CD14-positive monocyte (primary cell): ENCODE data around the gene TBC1D22A. TPM values are rescaled to one million over a fixed set of nuclear protein-coding genes. Genes with fewer than 3 reads are reported as not detected.
A peak's percentile ranks its signal among the peaks of the same experiment; 100 is the strongest.
"Not testable (repeated sequence)": the region's sequence is repeated elsewhere in the genome, so short reads cannot be mapped to it uniquely, and the experiment has no call there.

Experiments
- DNase-seq, 3 donors: peaks; one replicate each; pipeline ENCODE4 v3.0.0-alpha.2; 2011 to 2022
- H2AFZ ChIP-seq: 2 replicates; pipeline ENCODE4 v1.6.0; 2012; ENCODE audit warnings: mild to moderate bottlenecking, low read depth, low read length, inconsistent platforms; ENCODE audit not compliant: insufficient read depth, poor library complexity, severe bottlenecking
- H3K27ac ChIP-seq, 2 donors: 1 replicate in 1 of 2; 2 replicates in 1 of 2; pipeline ENCODE4 v1.5.1; 2012 to 2013; ENCODE audit warnings: low read length in 2 of 2, control low read depth in 1 of 2, inconsistent platforms in 1 of 2, low read depth in 1 of 2, mild to moderate bottlenecking in 1 of 2
- H3K27me3 ChIP-seq, 2 donors: one replicate each; pipeline versions ENCODE4 v1.6.0 to v1.6.1; 2011 to 2013; ENCODE audit warnings: low read length in 2 of 2; ENCODE audit not compliant: control insufficient read depth in 2 of 2, insufficient read depth in 2 of 2
- H3K36me3 ChIP-seq, 2 donors: replicated peaks in 1 of 2; 1 replicate in 1 of 2; 2 replicates in 1 of 2; pipeline versions ENCODE4 v1.5.1 to v1.6.1; 2012 to 2013; ENCODE audit warnings: low read length in 2 of 2, control low read depth in 1 of 2, inconsistent platforms in 1 of 2, mild to moderate bottlenecking in 1 of 2; ENCODE audit not compliant: insufficient read depth in 2 of 2, control insufficient read depth in 1 of 2
- H3K4me1 ChIP-seq, 2 donors: 1 replicate in 1 of 2; 2 replicates in 1 of 2; pipeline versions ENCODE4 v1.5.1 to v1.6.1; 2012 to 2013; ENCODE audit warnings: low read length in 2 of 2, control low read depth in 1 of 2, inconsistent platforms in 1 of 2, mild to moderate bottlenecking in 1 of 2, moderate library complexity in 1 of 2; ENCODE audit not compliant: insufficient read depth in 2 of 2, control insufficient read depth in 1 of 2
- H3K4me2 ChIP-seq: replicated peaks from 2 replicates; pipeline ENCODE3; 2012; ENCODE audit warnings: low read length, moderate library complexity, mild to moderate bottlenecking; ENCODE audit not compliant: poor library complexity, severe bottlenecking; ENCODE audit errors: extremely low read depth
- H3K4me3 ChIP-seq, 3 experiments: fragments of 200-600 bp in 1 of 3; sonication (generic) in 1 of 3; replicated peaks in 1 of 3; 1 replicate in 2 of 3; 2 replicates in 1 of 3; pipeline ENCODE4 v1.5.1; 2011 to 2013; ENCODE audit warnings: low read length in 3 of 3, mild to moderate bottlenecking in 3 of 3, control low read depth in 2 of 3, low read depth in 2 of 3, inconsistent platforms in 1 of 3, moderate library complexity in 1 of 3
- H3K79me2 ChIP-seq: 2 replicates; pipeline ENCODE4 v1.6.0; 2012; ENCODE audit warnings: mild to moderate bottlenecking, control low read depth, inconsistent platforms, low read length, moderate library complexity; ENCODE audit not compliant: insufficient read depth
- H3K9ac ChIP-seq: 2 replicates; pipeline ENCODE4 v1.6.0; 2017; ENCODE audit warnings: low read length, mild to moderate bottlenecking; ENCODE audit not compliant: insufficient read depth, poor library complexity, severe bottlenecking
- H3K9me3 ChIP-seq, 2 donors: replicated peaks in 1 of 2; 1 replicate in 1 of 2; 2 replicates in 1 of 2; pipeline versions ENCODE4 v1.5.1 to v1.6.1; 2012 to 2013; ENCODE audit warnings: low read length in 2 of 2, control low read depth in 1 of 2; ENCODE audit not compliant: control insufficient read depth in 1 of 2, insufficient read depth in 1 of 2
- H4K20me1 ChIP-seq: 2 replicates; pipeline ENCODE4 v1.6.0; 2012; ENCODE audit warnings: mild to moderate bottlenecking, low read length, control low read depth, moderate library complexity; ENCODE audit not compliant: insufficient read depth
- H3K27ac Mint-ChIP-seq, 7 donors: one replicate each; pipeline ENCODE4 v1.8.0; 2020; ENCODE audit warnings: mild to moderate bottlenecking in 7 of 7, mixed read lengths in 7 of 7, moderate library complexity in 6 of 7, inconsistent platforms in 2 of 7
- H3K27me3 Mint-ChIP-seq, 3 donors: one replicate each; pipeline ENCODE4 v1.8.0; 2021 to 2022; ENCODE audit warnings: low read depth in 3 of 3, mild to moderate bottlenecking in 3 of 3, mixed read lengths in 3 of 3, moderate library complexity in 3 of 3, inconsistent platforms in 1 of 3
- H3K36me3 Mint-ChIP-seq, 2 donors: one replicate each; pipeline ENCODE4 v1.8.0; 2020; ENCODE audit warnings: mixed read lengths in 2 of 2, inconsistent platforms in 1 of 2, mild to moderate bottlenecking in 1 of 2
- H3K4me1 Mint-ChIP-seq: one replicate; pipeline ENCODE4 v1.8.0; 2020; ENCODE audit warnings: mild to moderate bottlenecking, mixed read lengths
- H3K4me3 Mint-ChIP-seq, 2 donors: one replicate each; pipeline ENCODE4 v1.8.0; 2020; ENCODE audit warnings: mild to moderate bottlenecking in 2 of 2, mixed read lengths in 2 of 2, moderate library complexity in 1 of 2
- H3K9me3 Mint-ChIP-seq, 7 donors: one replicate each; pipeline ENCODE4 v1.8.0; 2020 to 2022; ENCODE audit warnings: mixed read lengths in 7 of 7, mild to moderate bottlenecking in 6 of 7, moderate library complexity in 6 of 7, inconsistent platforms in 2 of 7
- WGBS: methylation state at CpG from one replicate; pipeline ENCODE4 v1.1.5; 2013; ENCODE audit warnings: missing lambda C conversion rate; ENCODE audit not compliant: insufficient coverage; 5-methylcytosine and 5-hydroxymethylcytosine counted together
- intact Hi-C, 2 donors: fragments of 100-400 bp; cut with micrococcal nuclease; formaldehyde crosslinking; loops; one replicate each; pipeline versions ENCODE4 v1.15.0 to v1.15.1; 2023
- polyA plus RNA-seq, 3 donors: library from polyadenylated mRNA; depleted of rRNA in 1 of 3; unstranded in 2 of 3; stranded (reverse) in 1 of 3; fragments of 300-500 nt in 2 of 3; fragments of >200 nt in 1 of 3; fragmentation: Illumina TruSeq in 2 of 3; gene quantifications; 1 replicate in 2 of 3; 2 replicates in 1 of 3; pipeline ENCODE4 v1.2.3, GENCODE V29; 2012 to 2021
- TF ChIP-seq, protein P1 (sequence below): fragments of 200-600 bp; IDR thresholded peaks from one replicate; pipeline ENCODE4 v1.8.0; 2022; ENCODE audit warnings: antibody characterized with exemption, mild to moderate bottlenecking

TBC1D22A gene
- polyA plus RNA-seq, 3 donors: 25.9 to 36.2 (median 29.5) TPM

DNA sequence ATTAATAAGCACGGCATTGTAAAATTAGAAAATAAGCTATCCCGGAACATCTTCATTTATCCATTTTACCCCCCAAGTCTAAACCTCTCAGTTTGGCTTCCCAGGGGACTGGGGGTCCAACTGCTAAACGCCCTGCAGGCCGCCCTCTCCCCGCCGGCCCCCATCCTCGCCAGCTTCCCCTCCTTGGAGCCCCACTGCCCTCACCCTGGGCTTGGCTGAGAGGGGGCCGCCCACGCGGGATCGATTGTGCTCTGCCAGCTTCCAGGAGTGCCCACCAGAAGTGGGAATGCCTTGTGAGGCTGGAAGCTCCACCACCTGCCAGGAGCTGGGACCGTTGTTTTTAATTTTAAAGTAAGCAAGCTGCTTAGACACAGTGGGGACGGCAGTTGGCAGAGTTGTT, 353.5 kb downstream of the TBC1D22A start:
- Mint-ChIP-seq H3K4me3 (no peak overlapping the region), H3K9me3 (peaks cover 0 to 2% (median 0%) of the 10 kb centered on the region in 7 donors), H3K4me1 (no peaks in the 10 kb centered on the region), H3K36me3 (peaks cover 27 to 44% of the 10 kb centered on the region in 2 donors), H3K27ac (peak overlapping the region in 1 of 7 donors; percentile 48), H3K27me3 (no peaks in the 10 kb centered on the region)
- no peak overlapping the region for H2AFZ ChIP-seq
- no peaks in the 10 kb centered on the region for H3K4me1 ChIP-seq
- no peaks in the 10 kb centered on the region for H3K27me3 ChIP-seq
- DNase-seq: no peak
- intact Hi-C loops: no loop called here
- no peak overlapping the region for H3K27ac ChIP-seq
- 89% methylated on average over 9 of the region's 13 CpGs for WGBS
- no peak overlapping the region for H3K9ac ChIP-seq
- H3K79me2 ChIP-seq: no peaks in the 10 kb centered on the region
- H3K4me2 ChIP-seq: no peak overlapping the region
- H3K36me3 ChIP-seq: peaks cover 18 to 27% of the 10 kb centered on the region in 2 donors
- H4K20me1 ChIP-seq: no peaks in the 10 kb centered on the region
- no peaks in the 10 kb centered on the region for H3K9me3 ChIP-seq
- no peak overlapping the region for H3K4me3 ChIP-seq
- TF ChIP-seq, protein P1, sequence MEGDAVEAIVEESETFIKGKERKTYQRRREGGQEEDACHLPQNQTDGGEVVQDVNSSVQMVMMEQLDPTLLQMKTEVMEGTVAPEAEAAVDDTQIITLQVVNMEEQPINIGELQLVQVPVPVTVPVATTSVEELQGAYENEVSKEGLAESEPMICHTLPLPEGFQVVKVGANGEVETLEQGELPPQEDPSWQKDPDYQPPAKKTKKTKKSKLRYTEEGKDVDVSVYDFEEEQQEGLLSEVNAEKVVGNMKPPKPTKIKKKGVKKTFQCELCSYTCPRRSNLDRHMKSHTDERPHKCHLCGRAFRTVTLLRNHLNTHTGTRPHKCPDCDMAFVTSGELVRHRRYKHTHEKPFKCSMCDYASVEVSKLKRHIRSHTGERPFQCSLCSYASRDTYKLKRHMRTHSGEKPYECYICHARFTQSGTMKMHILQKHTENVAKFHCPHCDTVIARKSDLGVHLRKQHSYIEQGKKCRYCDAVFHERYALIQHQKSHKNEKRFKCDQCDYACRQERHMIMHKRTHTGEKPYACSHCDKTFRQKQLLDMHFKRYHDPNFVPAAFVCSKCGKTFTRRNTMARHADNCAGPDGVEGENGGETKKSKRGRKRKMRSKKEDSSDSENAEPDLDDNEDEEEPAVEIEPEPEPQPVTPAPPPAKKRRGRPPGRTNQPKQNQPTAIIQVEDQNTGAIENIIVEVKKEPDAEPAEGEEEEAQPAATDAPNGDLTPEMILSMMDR: no peak

DNA sequence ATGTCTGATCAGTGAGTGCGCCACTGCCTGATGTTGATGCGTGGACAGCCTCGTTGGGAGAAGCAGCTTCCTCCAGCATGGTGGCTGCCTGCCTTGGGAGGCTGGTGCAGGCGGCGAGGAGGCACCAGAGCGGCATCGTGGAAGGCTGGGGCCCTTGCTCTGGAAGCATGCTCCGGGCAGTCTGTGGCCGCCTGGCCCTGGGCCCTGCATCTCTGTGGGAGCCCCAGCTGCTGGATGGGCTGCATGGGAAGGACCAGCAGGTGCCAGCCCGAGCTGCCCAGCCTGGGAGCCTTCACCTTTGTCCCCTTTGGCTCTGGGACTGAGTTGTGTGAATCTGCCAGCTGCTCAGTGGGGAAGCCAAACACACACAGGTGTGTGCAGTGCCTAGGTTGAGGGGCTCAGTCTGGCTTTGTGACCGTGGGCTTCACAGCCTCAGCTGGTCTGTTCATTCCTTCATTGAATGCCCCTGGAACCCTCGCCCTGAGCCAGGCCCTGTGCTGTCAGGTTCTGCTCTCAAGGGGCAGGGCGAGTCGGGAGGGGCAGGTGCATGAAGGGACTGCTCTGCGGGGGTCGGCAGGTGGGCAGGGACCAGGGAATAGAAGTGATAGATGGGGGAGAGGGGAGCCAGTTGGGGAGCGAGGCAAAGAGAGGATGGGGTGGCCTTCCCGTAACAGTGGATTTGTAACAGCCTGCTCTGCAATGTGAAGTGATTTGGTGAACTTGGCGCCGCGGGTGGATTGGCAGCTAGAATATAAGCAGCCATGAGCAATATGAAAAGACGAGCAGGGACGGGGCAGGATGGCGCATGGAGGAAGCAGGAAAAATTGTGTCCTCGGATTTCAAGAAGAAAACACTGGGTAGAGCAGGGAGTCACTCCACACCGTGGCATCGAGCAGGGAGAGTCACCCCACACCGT, 354.2 kb downstream of the TBC1D22A start:
- H3K4me1 Mint-ChIP-seq: no peaks in the 10 kb centered on the region
- no peak overlapping the region for H3K27ac ChIP-seq

GRCh38 chr22:47117442-47117841, 355.0 kb downstream of the TBC1D22A start:
- H3K4me1 ChIP-seq, H3K4me1 Mint-ChIP-seq, H3K79me2 ChIP-seq, H3K4me3 Mint-ChIP-seq, H3K9me3 Mint-ChIP-seq, H4K20me1 ChIP-seq, H3K4me2 ChIP-seq, H3K9ac ChIP-seq, H3K4me3 ChIP-seq, H3K27me3 Mint-ChIP-seq, intact Hi-C loops, DNase-seq, H2AFZ ChIP-seq, H3K27ac ChIP-seq, H3K27me3 ChIP-seq, H3K27ac Mint-ChIP-seq, H3K9me3 ChIP-seq: not testable (repeated sequence)
- H3K36me3 ChIP-seq: peaks cover 8 to 12% of the 10 kb centered on the region in 2 donors
- WGBS: no CpG with 5 or more reads among the region's 18 CpGs
- H3K36me3 Mint-ChIP-seq: peaks cover 16 to 35% of the 10 kb centered on the region in 2 donors

More for the DNA sequence above, 354.2 kb downstream of the TBC1D22A start:
- Mint-ChIP-seq H3K27ac (peak overlapping the region in 2 of 7 donors; percentile 48 to 54), H3K36me3 (peaks cover 19 to 37% of the 10 kb centered on the region in 2 donors), H3K9me3 (peaks cover 0 to 2% (median 0%) of the 10 kb centered on the region in 7 donors), H3K27me3 (no peaks in the 10 kb centered on the region), H3K4me3 (no peak overlapping the region)
- Histone ChIP-seq H4K20me1 (no peaks in the 10 kb centered on the region), H3K4me1 (no peaks in the 10 kb centered on the region), H3K9ac (no peak overlapping the region), H3K36me3 (peaks cover 15 to 19% of the 10 kb centered on the region in 2 donors), H3K4me2 (no peak overlapping the region), H3K4me3 (no peak overlapping the region), H2AFZ (no peak overlapping the region), H3K9me3 (no peaks in the 10 kb centered on the region), H3K27me3 (no peaks in the 10 kb centered on the region), H3K79me2 (no peaks in the 10 kb centered on the region)
- intact Hi-C loops: no loop called here
- TF ChIP-seq, protein P1: no peak
- DNase-seq: no peak
- 96% methylated on average over 25 of the region's 28 CpGs for WGBS
